Ishikawa (cell line): Measurements from ENCODE around the gene TBC1D22A.

Experiments
- CEBPB ChIP-seq: IDR thresholded peaks from 2 replicates; pipeline ENCODE4 v1.6.1; 2012
- CREB1 ChIP-seq: IDR thresholded peaks from 2 replicates; pipeline ENCODE4 v1.6.1; 2012; ENCODE audit warnings: low read depth
- EGR1 ChIP-seq: IDR thresholded peaks from 2 replicates; pipeline ENCODE4 v1.6.1; 2012
- EP300 ChIP-seq: IDR thresholded peaks from 2 replicates; pipeline ENCODE4 v1.6.1; 2012; ENCODE audit warnings: borderline replicate concordance
- FOXM1 ChIP-seq: IDR thresholded peaks from 2 replicates; pipeline ENCODE4 v1.6.1; 2012; ENCODE audit warnings: low read depth, borderline replicate concordance
- NFIC ChIP-seq: IDR thresholded peaks from 2 replicates; pipeline ENCODE4 v1.6.1; 2012
- RAD21 ChIP-seq: IDR thresholded peaks from 2 replicates; pipeline ENCODE4 v1.6.1; 2012; ENCODE audit warnings: low read depth
- TAF1 ChIP-seq: IDR thresholded peaks from 2 replicates; pipeline ENCODE4 v1.6.1; 2012; ENCODE audit warnings: low read depth, mild to moderate bottlenecking
- TCF12 ChIP-seq: IDR thresholded peaks from 2 replicates; pipeline ENCODE4 v1.6.1; 2012; ENCODE audit warnings: low read depth
- TEAD4 ChIP-seq: IDR thresholded peaks from 2 replicates; pipeline ENCODE4 v1.6.1; 2012
- YY1 ChIP-seq: IDR thresholded peaks from 2 replicates; pipeline ENCODE4 v1.6.1; 2012; ENCODE audit warnings: low read depth
- TF ChIP-seq, protein P1 (sequence below): IDR thresholded peaks from 2 replicates; pipeline ENCODE4 v1.6.1; 2012
- TF ChIP-seq, protein P2 (sequence below): IDR thresholded peaks from 2 replicates; pipeline ENCODE4 v1.6.1; 2012
- TF ChIP-seq, protein P3 (sequence below): IDR thresholded peaks from 2 replicates; pipeline ENCODE4 v1.6.1; 2012; ENCODE audit warnings: low read depth, mild to moderate bottlenecking

DNA sequence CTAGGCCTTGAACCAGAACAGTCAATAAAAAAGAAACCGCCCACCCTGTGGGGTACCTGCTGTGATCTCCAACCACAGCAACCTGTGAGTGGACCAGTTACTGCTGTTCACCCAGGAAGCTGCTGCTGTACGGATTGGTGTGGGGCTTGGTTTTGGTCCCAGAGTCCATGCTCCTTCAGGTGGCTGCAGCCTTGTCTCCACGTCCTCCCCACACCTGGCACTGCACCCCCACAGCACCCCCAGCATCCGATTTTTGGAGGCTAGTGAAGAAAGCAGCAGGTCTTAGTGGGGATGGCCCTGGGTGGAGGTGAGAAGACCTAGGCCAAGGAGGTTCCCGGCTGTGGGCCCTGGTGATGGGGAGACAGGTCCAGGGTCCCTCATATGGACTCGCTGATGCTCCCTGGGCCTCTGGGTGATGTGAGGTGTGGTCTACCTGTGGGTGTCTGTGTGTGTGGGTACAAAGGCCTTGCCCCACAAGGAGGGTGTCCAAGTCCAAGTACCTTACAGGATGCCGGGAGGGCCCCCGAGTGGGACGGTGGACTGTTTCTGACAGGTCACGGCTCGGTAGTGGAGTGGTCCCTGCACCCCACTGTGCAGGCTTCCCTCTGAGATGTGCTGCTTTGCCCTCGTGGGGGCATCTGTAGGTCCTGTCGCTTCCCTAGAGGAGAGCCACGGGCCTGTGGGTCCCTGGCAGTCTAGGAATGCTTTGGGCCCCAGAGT lies 283.4 kb downstream of the TBC1D22A start:
- TF ChIP-seq EP300: no peak
- TF ChIP-seq TAF1: no peak
- TF ChIP-seq FOXM1: no peak
- TF ChIP-seq, protein P1, sequence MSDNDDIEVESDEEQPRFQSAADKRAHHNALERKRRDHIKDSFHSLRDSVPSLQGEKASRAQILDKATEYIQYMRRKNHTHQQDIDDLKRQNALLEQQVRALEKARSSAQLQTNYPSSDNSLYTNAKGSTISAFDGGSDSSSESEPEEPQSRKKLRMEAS: no peak
- no peak for TF ChIP-seq CEBPB
- TF ChIP-seq RAD21: no peak
- TF ChIP-seq, protein P2, sequence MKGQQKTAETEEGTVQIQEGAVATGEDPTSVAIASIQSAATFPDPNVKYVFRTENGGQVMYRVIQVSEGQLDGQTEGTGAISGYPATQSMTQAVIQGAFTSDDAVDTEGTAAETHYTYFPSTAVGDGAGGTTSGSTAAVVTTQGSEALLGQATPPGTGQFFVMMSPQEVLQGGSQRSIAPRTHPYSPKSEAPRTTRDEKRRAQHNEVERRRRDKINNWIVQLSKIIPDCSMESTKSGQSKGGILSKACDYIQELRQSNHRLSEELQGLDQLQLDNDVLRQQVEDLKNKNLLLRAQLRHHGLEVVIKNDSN: no peak
- TF ChIP-seq TCF12: no peak
- TF ChIP-seq, protein P3, sequence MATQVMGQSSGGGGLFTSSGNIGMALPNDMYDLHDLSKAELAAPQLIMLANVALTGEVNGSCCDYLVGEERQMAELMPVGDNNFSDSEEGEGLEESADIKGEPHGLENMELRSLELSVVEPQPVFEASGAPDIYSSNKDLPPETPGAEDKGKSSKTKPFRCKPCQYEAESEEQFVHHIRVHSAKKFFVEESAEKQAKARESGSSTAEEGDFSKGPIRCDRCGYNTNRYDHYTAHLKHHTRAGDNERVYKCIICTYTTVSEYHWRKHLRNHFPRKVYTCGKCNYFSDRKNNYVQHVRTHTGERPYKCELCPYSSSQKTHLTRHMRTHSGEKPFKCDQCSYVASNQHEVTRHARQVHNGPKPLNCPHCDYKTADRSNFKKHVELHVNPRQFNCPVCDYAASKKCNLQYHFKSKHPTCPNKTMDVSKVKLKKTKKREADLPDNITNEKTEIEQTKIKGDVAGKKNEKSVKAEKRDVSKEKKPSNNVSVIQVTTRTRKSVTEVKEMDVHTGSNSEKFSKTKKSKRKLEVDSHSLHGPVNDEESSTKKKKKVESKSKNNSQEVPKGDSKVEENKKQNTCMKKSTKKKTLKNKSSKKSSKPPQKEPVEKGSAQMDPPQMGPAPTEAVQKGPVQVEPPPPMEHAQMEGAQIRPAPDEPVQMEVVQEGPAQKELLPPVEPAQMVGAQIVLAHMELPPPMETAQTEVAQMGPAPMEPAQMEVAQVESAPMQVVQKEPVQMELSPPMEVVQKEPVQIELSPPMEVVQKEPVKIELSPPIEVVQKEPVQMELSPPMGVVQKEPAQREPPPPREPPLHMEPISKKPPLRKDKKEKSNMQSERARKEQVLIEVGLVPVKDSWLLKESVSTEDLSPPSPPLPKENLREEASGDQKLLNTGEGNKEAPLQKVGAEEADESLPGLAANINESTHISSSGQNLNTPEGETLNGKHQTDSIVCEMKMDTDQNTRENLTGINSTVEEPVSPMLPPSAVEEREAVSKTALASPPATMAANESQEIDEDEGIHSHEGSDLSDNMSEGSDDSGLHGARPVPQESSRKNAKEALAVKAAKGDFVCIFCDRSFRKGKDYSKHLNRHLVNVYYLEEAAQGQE: no peak
- no peak for TF ChIP-seq EGR1
- no peak for TF ChIP-seq YY1
- no peak for TF ChIP-seq TEAD4
- no peak for TF ChIP-seq CREB1
- no peak for TF ChIP-seq NFIC
